Measurements from ENCODE around the gene COPRS.

COPRS gene, protein sequence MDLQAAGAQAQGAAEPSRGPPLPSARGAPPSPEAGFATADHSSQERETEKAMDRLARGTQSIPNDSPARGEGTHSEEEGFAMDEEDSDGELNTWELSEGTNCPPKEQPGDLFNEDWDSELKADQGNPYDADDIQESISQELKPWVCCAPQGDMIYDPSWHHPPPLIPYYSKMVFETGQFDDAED

DNA sequence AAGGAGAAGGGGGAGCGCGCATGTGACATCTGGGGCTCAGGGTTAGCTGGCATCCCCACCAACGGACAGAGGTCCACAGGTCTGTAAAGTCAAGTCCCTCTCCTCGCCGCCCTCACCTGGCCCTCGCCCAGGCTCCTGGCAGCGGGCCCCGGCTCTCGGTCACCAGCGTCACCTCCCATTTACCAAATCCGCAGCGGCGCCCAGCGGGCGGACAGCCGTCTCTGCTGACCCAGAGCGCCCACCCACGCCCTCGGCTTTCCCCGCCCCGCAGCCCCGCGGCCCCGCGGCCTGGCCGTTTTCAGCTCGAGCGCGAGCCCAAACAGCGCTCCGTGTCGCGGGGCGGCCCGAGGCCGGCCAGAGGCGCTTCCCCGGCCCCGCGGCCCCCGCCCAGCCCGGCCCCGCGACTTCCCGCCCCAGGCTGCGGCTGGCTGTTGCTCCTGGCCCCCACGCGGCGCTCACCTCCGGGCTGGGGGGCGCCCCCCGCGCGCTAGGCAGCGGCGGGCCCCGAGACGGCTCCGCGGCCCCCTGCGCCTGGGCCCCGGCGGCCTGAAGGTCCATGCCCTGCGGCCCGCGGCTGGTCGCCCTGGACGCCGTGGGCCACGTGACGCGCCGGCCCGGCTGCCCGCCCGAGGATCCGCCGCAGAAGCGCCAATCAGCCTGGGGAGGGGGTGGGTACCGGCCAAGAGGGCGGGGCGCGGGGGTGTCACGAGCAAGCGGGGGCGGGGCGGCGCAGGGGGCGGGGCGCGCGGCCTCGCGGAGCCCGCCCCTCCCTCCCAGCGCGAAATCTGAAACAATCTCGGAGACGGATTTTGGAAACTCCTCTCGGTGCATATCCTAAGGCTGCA, at the start of gene COPRS:
TSS of gene COPRS (minus strand) at position 603 of the 845 bp plus-strand sequence. CDS start at position 558, 45 bp downstream.
- DNase-seq (ENCODE audit: low read depth, low spot score), result no peak

- no peak for DNase-seq (ENCODE audit: low read depth, low spot score)
These were observed 49.3 kb upstream of the COPRS start for GRCh38 chr17:31908386-31908785.

GRCh38 chr17:31907342-31907962, 48.4 kb upstream of the COPRS start:
- DNase-seq (ENCODE audit: low read depth, low spot score), result no peak

DNA sequence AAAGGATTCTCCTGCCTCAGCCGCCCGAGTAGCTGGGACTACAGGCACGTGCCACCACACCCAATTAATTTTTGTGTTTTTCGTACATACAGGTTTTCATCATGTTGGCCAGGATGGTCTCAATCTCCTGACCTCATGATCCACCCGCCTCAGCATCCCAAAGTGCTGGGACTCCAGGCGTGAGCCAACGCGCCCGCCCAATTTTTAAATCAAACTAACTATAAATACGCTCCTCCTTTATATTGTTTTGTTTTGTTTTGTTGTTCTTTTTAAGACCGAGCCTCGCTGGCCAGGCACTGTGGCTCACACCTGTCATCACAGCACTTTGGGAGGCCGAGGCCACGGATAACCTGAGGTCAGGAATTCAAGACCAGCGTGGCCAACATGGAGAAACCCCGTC, 44.4 kb upstream of the COPRS start:
- no peak for DNase-seq (ENCODE audit: low read depth, low spot score)

DNA sequence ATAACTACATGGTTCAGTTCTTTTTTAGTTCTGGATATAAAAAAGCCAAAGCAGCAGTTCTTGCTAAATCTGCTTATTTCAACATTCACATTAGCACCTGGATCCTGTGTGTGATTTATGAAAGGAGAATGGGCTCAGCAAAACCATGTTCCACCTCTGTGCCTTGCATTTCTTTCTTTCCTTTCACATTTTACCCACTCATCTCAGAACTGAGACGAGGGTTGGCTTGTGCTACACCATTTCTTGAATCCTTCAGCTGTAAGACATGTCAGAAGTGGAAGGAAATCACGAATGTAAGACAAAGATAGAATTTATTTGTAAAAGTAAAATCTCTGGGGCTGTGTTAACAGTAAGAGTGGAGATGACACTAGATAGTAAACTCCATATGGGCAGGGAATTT, 43.6 kb upstream of the COPRS start:
- no peak for DNase-seq (ENCODE audit: low read depth, low spot score)

GRCh38 chr17:31900877-31901276, 41.8 kb upstream of the COPRS start:
- DNase-seq (ENCODE audit: low read depth, low spot score), result no peak

- no peak for DNase-seq (ENCODE audit: low read depth, low spot score)
These were observed 29.1 kb upstream of the COPRS start for GRCh38 chr17:31888124-31888523.

- DNase-seq (ENCODE audit: low read depth, low spot score), result no peak
These were observed 23.5 kb upstream of the COPRS start for GRCh38 chr17:31882571-31882970.

GRCh38 chr17:31880311-31880710, 21.3 kb upstream of the COPRS start:
- no peak for DNase-seq (ENCODE audit: low read depth, low spot score)

DNA sequence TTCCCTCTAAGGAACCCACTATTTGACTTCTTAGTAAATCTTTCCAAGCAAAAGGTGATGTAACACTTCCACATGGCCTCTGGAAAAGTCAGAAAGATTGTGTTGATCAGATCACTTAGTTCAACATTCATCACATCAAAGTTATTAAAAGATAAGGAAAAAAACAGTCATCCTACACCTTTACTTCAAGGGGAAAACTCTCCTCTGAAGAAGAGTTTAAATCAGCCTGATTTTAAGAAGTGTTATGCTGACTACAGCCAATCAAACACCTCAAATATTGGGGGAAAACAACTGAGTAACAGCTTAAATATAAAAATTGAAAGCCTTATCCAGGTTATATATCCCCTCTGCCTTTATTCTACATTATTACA, 19.6 kb upstream of the COPRS start:
- DNase-seq (ENCODE audit: low read depth, low spot score), result no peak

- DNase-seq (ENCODE audit: low read depth, low spot score), result peak; percentile 96
These were observed 19.1 kb upstream of the COPRS start for GRCh38 chr17:31877911-31878702.

GRCh38 chr17:31877341-31877740, 18.3 kb upstream of the COPRS start:
- DNase-seq (ENCODE audit: low read depth, low spot score), result peak; percentile 23

DNA sequence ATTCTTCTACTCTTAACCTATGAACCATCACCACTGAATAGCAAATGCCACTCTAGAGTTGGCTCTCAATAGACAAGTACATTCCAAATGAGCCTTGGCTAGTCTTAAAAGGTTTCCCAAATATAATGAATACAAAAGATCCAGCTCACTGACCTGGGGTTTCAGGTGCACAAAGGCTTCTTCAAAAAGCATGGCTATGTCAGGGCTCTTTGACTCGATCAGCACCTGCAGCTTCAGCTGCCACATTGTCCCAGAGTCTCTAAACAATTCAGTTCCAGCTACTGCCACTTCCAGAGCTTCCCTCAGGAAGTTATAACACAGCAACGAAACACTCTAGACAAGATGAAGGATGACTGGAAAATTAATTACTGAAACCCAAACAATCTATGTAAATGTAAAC, 16.0 kb upstream of the COPRS start:
- DNase-seq (ENCODE audit: low read depth, low spot score), result no peak

GRCh38 chr17:31869797-31870568, 10.9 kb upstream of the COPRS start:
- no peak for DNase-seq (ENCODE audit: low read depth, low spot score)

- DNase-seq (ENCODE audit: low read depth, low spot score), result no peak
These were observed 10.0 kb upstream of the COPRS start for GRCh38 chr17:31869031-31869430.

- no peak for DNase-seq (ENCODE audit: low read depth, low spot score)
These were observed 504 bp upstream of the COPRS start for GRCh38 chr17:31859487-31860008.

GRCh38 chr17:31857920-31858641, 963 bp downstream of the COPRS start:
- no peak for DNase-seq (ENCODE audit: low read depth, low spot score)

DNA sequence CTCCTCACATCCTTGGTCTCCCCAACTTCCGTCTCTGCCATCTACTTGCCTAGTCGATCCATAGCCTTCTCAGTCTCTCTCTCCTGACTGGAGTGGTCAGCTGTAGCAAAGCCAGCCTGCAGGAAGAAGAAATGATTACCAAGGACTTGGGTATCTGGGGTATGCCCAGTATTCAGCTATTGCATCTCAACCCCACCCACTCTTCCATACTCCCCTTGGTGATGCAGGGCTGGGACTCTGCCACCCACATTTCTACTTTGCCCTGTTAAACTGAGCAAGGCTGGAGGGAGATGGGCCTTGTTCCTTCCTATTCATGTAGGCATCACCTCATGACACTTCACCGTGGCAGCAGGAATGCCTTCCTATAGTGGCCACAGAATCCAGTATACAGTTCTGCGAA, 2.3 kb downstream of the COPRS start:
- DNase-seq (ENCODE audit: low read depth, low spot score), result no peak

DNA sequence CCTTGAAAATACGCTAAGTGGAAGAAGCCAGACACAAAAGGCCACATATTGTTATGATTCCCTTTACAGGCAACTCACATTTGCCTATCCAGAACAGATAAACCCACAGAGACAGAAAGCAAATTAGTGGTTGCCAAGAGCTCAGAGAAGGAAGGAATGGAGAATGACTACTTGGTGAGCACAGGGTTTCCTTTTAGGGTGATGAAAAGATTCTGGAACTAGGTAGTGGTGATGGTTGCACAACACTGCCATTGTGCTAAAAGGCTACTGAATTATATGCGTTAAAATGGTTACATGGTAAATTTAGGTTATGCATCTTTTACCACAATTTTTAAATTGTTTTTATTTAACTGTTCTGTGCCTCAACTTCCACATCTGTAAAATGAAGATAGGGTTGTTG, 4.4 kb downstream of the COPRS start:
- no peak for DNase-seq (ENCODE audit: low read depth, low spot score)

DNA sequence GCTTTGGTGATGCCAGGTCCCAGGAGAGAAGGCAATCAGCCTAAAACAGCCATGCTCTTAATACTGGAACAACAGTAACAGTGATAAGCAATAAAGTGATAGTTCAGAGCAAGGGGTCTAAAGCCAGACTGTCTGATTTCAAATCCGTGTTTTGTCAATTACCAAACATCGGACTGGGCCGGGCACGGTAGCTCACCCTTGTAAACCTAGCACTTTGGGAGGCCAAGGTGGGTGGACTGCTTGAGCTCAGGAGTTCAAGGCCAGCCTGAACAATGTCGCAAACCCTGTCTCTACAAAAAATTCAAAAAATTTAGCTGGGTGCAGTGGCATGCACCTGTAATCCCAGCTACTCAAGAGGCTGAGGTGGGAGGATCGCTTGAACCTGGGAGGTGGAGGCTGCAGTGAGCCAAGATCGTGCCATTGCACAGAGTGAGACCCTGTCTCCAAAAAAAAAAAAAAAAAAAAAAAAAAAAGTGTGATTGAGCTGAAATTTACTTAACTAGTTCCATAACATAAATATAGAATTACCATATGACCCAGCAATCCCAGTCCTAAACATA, 5.1 kb downstream of the COPRS start:
- DNase-seq (ENCODE audit: low read depth, low spot score), result no peak

Data from smooth muscle cell of the brain vasculature (primary cell).